Kidney (tissue), 14 donors: ENCODE data around the gene ABTB1. TPM values are rescaled to one million over a fixed set of nuclear protein-coding genes. Genes with fewer than 3 reads are reported as not detected.

ENCODE experiments used
- DNase-seq, 5 donors: peaks; one replicate each; pipeline ENCODE4 v3.0.0-alpha.2; 2013 to 2020
- FAIRE-seq: peaks from 2 replicates; lab custom pipeline; 2012; peaks lifted over from hg19 to GRCh38; lab: Jason Lieb, UNC
- H3K27ac ChIP-seq, 2 donors: one replicate each; pipeline ENCODE4 v1.7.0; 2013; ENCODE audit warnings: low read depth in 2 of 2, low read length in 2 of 2, inconsistent platforms in 1 of 2
- H3K27me3 ChIP-seq: one replicate; pipeline ENCODE4 v1.7.1; 2013; ENCODE audit warnings: low read length, inconsistent platforms; ENCODE audit not compliant: control insufficient read depth, insufficient read depth
- H3K36me3 ChIP-seq, 3 donors: one replicate each; pipeline versions ENCODE4 v1.7.0 to v1.7.1; 2013; ENCODE audit warnings: low read length in 3 of 3, control low read depth in 1 of 3, inconsistent platforms in 1 of 3; ENCODE audit not compliant: insufficient read depth in 3 of 3, control insufficient read depth in 2 of 3
- H3K4me1 ChIP-seq, 3 donors: one replicate each; pipeline versions ENCODE4 v1.7.0 to v1.7.1; 2013; ENCODE audit warnings: low read length in 3 of 3, inconsistent platforms in 1 of 3, low read depth in 1 of 3; ENCODE audit not compliant: control insufficient read depth in 2 of 3, insufficient read depth in 2 of 3
- H3K4me3 ChIP-seq, 3 donors: one replicate each; pipeline versions ENCODE4 v1.7.0 to v1.8.1; 2013; ENCODE audit warnings: low read length in 3 of 3, control low read depth in 1 of 3, inconsistent platforms in 1 of 3
- H3K9ac ChIP-seq, 3 donors: one replicate each; pipeline versions ENCODE4 v1.7.0 to v1.7.1; 2013; ENCODE audit warnings: low read length in 3 of 3, control low read depth in 1 of 3, inconsistent platforms in 1 of 3
- H3K9me3 ChIP-seq, 3 donors: one replicate each; pipeline versions ENCODE4 v1.7.0 to v1.7.1; 2013; ENCODE audit warnings: low read length in 3 of 3, control low read depth in 1 of 3, inconsistent platforms in 1 of 3; ENCODE audit not compliant: control insufficient read depth in 2 of 3, insufficient read depth in 1 of 3
- intact Hi-C: fragments of 100-400 bp; cut with DNase I; formaldehyde crosslinking; loops from one replicate; pipeline ENCODE4 v1.11.1; 2022
- polyA plus RNA-seq: library from polyadenylated mRNA; stranded (reverse); fragments of 350-450 nt; fragmentation: Illumina TruSeq; extraction: RNeasy Lipid Tissue Mini Kit (QIAGEN cat#74804); gene quantifications from one replicate; pipeline ENCODE4 v1.2.3, GENCODE V29; 2014; ENCODE audit warnings: low read depth, low replicate concordance; ENCODE audit not compliant: insufficient read depth
- total RNA-seq: library from RNA; stranded (reverse); fragmentation: NEBNext Ultra II Directional; extraction: Animal tissue kit (Norgen Biotek cat#: 25700); gene quantifications from one replicate; pipeline ENCODE4 v1.2.1, GENCODE V29; 2021
- TF ChIP-seq, protein P1 (sequence below): IDR thresholded peaks from 3 replicates; pipeline ENCODE4 v1.5.1; 2012; ENCODE audit warnings: mild to moderate bottlenecking, moderate library complexity, borderline replicate concordance; ENCODE audit not compliant: insufficient read depth; ENCODE audit errors: extremely low read depth
- donor health status: control.
- donor health status: control.
- donor health status: control.
- donor health status: control.
- donor health status: control.
- donor health status: DM: yes; HTN: yes; CAD: no.
- donor health status: Normal renal cell carcinoma (clear cell type).

Gene ABTB1
- total and polyA plus RNA-seq, 2 donors from 2014 or later = 29.2 to 43.2 TPM

DNA sequence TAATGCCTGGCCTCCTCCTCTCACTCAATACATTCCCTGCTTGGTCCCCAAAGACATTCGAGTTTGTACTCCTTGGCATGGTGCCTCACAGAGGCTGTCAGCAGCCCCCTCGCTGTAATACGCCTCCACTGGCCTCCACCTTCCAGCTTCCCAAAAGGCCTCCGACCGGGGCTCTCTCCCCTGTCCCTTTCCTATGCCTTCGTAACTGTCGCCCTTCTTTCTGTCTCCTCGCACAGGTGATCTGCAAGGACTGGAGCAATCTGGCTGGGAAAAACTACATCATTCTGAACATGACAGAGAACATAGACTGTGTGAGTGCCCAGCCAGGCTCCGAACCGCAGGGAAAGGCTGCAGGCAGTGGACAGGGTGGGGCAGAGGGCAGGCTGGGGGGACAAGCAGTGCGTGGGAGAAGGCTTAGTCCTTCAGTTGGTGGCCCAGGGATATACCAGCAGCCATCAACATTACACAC is 10.7 kb upstream of the ABTB1 start:
- Histone ChIP-seq H3K27ac (no peak overlapping the region), H3K4me1 (no peaks in the 10 kb centered on the region), H3K4me3 (no peak overlapping the region), H3K9me3 (no peaks in the 10 kb centered on the region), H3K36me3 (no peaks in the 10 kb centered on the region), H3K9ac (no peak overlapping the region), H3K27me3 (no peaks in the 10 kb centered on the region)
- intact Hi-C loops = no loop called here
- TF ChIP-seq, protein P1, sequence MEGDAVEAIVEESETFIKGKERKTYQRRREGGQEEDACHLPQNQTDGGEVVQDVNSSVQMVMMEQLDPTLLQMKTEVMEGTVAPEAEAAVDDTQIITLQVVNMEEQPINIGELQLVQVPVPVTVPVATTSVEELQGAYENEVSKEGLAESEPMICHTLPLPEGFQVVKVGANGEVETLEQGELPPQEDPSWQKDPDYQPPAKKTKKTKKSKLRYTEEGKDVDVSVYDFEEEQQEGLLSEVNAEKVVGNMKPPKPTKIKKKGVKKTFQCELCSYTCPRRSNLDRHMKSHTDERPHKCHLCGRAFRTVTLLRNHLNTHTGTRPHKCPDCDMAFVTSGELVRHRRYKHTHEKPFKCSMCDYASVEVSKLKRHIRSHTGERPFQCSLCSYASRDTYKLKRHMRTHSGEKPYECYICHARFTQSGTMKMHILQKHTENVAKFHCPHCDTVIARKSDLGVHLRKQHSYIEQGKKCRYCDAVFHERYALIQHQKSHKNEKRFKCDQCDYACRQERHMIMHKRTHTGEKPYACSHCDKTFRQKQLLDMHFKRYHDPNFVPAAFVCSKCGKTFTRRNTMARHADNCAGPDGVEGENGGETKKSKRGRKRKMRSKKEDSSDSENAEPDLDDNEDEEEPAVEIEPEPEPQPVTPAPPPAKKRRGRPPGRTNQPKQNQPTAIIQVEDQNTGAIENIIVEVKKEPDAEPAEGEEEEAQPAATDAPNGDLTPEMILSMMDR = no peak
- FAIRE-seq (no peak), DNase-seq (peak in 1 of 5 donors; percentile 13)

DNA sequence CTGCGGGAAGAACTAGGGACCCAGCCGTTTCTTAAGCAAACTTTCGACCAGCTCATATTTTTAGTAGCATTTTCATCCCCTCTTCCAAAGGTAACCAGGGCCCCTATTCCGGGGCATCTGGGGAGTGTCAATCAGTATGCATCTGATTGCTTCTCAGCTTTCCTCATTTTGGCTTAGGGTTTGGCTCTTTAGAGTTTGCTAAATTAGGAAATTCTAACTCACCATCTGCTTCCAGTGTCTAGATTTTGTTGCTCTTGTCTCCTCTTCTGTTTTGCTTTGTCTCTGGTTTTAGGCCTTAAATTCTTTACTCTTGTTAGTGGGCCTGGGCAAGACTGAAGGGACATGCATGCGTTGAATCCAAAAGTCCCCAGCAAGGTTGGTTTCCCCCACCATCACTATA is 9.6 kb upstream of the ABTB1 start:
- Histone ChIP-seq H3K27ac (no peak overlapping the region), H3K36me3 (no peaks in the 10 kb centered on the region), H3K9ac (no peak overlapping the region), H3K27me3 (no peaks in the 10 kb centered on the region), H3K4me3 (no peak overlapping the region), H3K9me3 (no peaks in the 10 kb centered on the region), H3K4me1 (no peaks in the 10 kb centered on the region)
- TF ChIP-seq, protein P1 = no peak
- FAIRE-seq = no peak
- intact Hi-C loops = no loop called here
- no peak for DNase-seq

DNA sequence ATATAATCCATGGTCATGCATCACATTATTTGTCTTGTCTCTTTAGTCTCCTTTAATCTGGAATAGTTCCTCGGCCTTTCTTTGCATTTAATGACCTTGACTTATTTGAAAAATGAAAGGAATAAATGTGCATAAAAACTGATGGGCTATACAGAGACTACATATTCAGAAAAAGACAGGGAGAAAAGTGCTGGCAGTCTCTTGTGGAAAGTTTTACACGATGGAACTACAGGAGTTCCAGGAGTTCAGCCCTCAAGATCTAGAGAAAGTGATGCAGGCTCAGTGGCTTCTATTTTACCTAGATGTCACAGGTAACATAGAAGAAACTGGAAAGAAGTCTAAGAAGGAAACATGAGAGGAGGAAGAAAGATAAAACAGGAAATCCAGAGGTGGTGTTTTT is 7.6 kb upstream of the ABTB1 start:
- intact Hi-C loops = no loop called here
- Histone ChIP-seq H3K4me3 (no peak overlapping the region), H3K36me3 (no peaks in the 10 kb centered on the region), H3K9me3 (no peaks in the 10 kb centered on the region), H3K4me1 (no peaks in the 10 kb centered on the region), H3K27ac (no peak overlapping the region), H3K9ac (no peak overlapping the region), H3K27me3 (no peaks in the 10 kb centered on the region)
- TF ChIP-seq, protein P1 = no peak
- FAIRE-seq (no peak), DNase-seq (no peak)

DNA sequence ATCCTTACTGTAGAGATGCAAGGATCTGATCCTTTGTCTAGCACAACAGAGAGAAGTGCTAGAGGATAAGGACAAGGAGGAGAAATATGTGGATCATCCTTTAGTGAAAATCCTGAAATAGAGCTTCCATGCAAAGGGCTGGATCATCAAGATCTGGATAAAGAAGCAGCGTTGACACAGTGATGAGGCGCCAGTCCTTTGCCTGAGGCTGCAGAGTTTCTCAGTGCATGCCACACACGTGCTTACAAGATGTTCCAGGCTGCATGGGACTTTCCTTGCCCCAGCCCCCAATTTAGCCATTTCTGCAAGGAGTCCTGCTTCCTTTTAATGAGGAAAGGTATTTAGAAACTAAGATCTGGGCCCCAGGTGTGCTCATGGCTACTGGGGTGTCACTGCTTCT is 7.2 kb upstream of the ABTB1 start:
- TF ChIP-seq, protein P1 = no peak
- no peaks in the 10 kb centered on the region for H3K36me3 ChIP-seq
- H3K27ac ChIP-seq = no peak overlapping the region
- no peak overlapping the region for H3K9ac ChIP-seq
- no peaks in the 10 kb centered on the region for H3K4me1 ChIP-seq
- no peak overlapping the region for H3K4me3 ChIP-seq
- DNase-seq = no peak
- no peaks in the 10 kb centered on the region for H3K9me3 ChIP-seq
- H3K27me3 ChIP-seq = no peaks in the 10 kb centered on the region
- no peak for FAIRE-seq
- intact Hi-C loops = no loop called here
